22Rv1 (cell line): Measurements from ENCODE around the gene P2RY8.

ENCODE experiments used
- CTCF ChIP-seq: fragments of 450-650 bp; IDR thresholded peaks from 2 replicates; pipeline ENCODE4 v1.5.1; 2017; ENCODE audit warnings: mild to moderate bottlenecking
- ZFX ChIP-seq: fragments of 450-650 bp; IDR thresholded peaks from 2 replicates; pipeline ENCODE4 v1.6.1; 2017; ENCODE audit warnings: antibody characterized with exemption, borderline replicate concordance

GRCh38 chrX:1453395-1453783 is 83.6 kb downstream of the P2RY8 start:
- TF ChIP-seq CTCF (no peak), ZFX (no peak)
